ENCODE measurements around the gene EIPR1. TPM values are rescaled to one million over a fixed set of nuclear protein-coding genes. Genes with fewer than 3 reads are reported as not detected.

The EIPR1 gene
- total and polyA plus RNA-seq, 2 of the 4 experiments (the other 2 are of a cell fraction) = 46.5 to 67.4 TPM

- ATAC-seq (ENCODE audit: low read depth) = peak; percentile 21; the same call in 1 of the 2 replicates
- Histone ChIP-seq H2BK120ac (ENCODE audit: low read depth, low read length) (no peak overlapping the region), H4K20me1 (ENCODE audit: insufficient read depth, low read length) (no peaks in the 10 kb centered on the region; the same call in 1 of the 2 replicates), H2AK9ac (replicated peaks; ENCODE audit: low read depth, low read length, poor library complexity) (no peak overlapping the region), H2AK5ac (ENCODE audit: low read depth, low read length) (no peak overlapping the region), H3K27ac (ENCODE audit: insufficient read depth, low read length) (no peak overlapping the region), H3K4me1 (ENCODE audit: control insufficient read depth, insufficient read depth, low read length) (no peaks in the 10 kb centered on the region), H3K79me1 (ENCODE audit: low read depth in 1 of 2, low read length in 2 of 2) (no peaks in the 10 kb centered on the region; a peak in 1 of 4 replicates), H3K9ac (ENCODE audit: low read depth, low read length) (no peak overlapping the region), H4K8ac (ENCODE audit: low read depth in 2 of 2, low read length in 2 of 2) (no peak overlapping the region), H4K91ac (ENCODE audit: insufficient read depth, low read depth, low read length) (no peak overlapping the region), H4K5ac (ENCODE audit: low read depth, low read length) (no peak overlapping the region), H3K9me3 (ENCODE audit: control insufficient read depth, insufficient read depth, low read length) (no peaks in the 10 kb centered on the region), H3K4ac (ENCODE audit: low read depth, low read length) (no peak overlapping the region), H3K14ac (replicated peaks; ENCODE audit: low read depth, low read length) (no peak overlapping the region), H3K36me3 (ENCODE audit: control insufficient read depth, insufficient read depth, low read length) (no peaks in the 10 kb centered on the region; the same call in 1 of the 2 replicates), H3K9me1 (ENCODE audit: insufficient read depth, low read length) (peaks cover 8% of the 10 kb centered on the region), H3K18ac (ENCODE audit: low read depth, low read length) (no peak overlapping the region), H2BK15ac (ENCODE audit: low read depth, low read length) (no peak overlapping the region), H3K56ac (ENCODE audit: extremely low read depth, insufficient read depth, low read length) (no peak overlapping the region), H3K27me3 (ENCODE audit: control insufficient read depth, insufficient read depth, low read length) (no peaks in the 10 kb centered on the region), H3K23ac (ENCODE audit: low read depth, low read length) (no peak overlapping the region), H3K4me3 (ENCODE audit: insufficient read depth, low read depth, low read length) (no peak overlapping the region), H2BK5ac (ENCODE audit: low read depth, low read length, poor library complexity, severe bottlenecking) (no peak overlapping the region), H2BK20ac (ENCODE audit: low read depth, low read length) (no peak overlapping the region), H2AFZ (replicated peaks; ENCODE audit: low read length, poor library complexity) (no peak overlapping the region), H3K4me2 (ENCODE audit: low read depth, low read length) (no peak overlapping the region)
- 100% methylated on average over 1 of the region's 11 CpGs; no CpG with 5 or more reads in 1 of the 2 experiments for WGBS, 2 experiments (ENCODE audit: extremely low coverage in 2 of 2, insufficient read length in 1 of 2)
- BruUV-seq (replicated peaks) = no TSS peak
- ChIA-PET CTCF (no interaction called here), POLR2A (ENCODE audit: unreplicated experiment) (no interaction called here)
- dilution Hi-C loops (cut with HindIII; ENCODE audit: low sequenced_read_pairs, unreplicated experiment) (no loop called here), in situ Hi-C loops (cut with MboI; ENCODE audit: low sequenced_read_pairs) (no loop called here), intact Hi-C loops (cut with micrococcal nuclease) (no loop called here)
- no peak for DNase-seq
- TF ChIP-seq RCOR1 (IDR thresholded peaks at IDR 0.05; ENCODE audit: insufficient replicate concordance, low read length) = no peak
- no peak for TF ChIP-seq SMC3 (IDR thresholded peaks at IDR 0.05; ENCODE audit: low read depth, low read length)
- no peak for TF ChIP-seq BHLHE40 (IDR thresholded peaks at IDR 0.05; ENCODE audit: low read depth, low read length)
- TF ChIP-seq CEBPB (IDR thresholded peaks at IDR 0.05; ENCODE audit: low read depth, low read length) = no peak
- TF ChIP-seq NFE2L2 (IDR thresholded peaks at IDR 0.05; ENCODE audit: low read depth, low read length) = no peak
- no peak for TF ChIP-seq RAD21 (IDR thresholded peaks at IDR 0.05; ENCODE audit: low read length)
- no peak for TF ChIP-seq RFX5 (IDR thresholded peaks at IDR 0.05; ENCODE audit: low read depth, low read length)
- no peak for TF ChIP-seq CTCF (conservative IDR thresholded peaks at IDR 0.05; ENCODE audit: low read depth, low read length)
- TF ChIP-seq MXI1 (IDR thresholded peaks at IDR 0.05; ENCODE audit: borderline replicate concordance, low read depth, low read length) = no peak
- no peak for TF ChIP-seq MAFK (IDR thresholded peaks at IDR 0.05; ENCODE audit: low read depth, low read length)
These were observed 173.4 kb downstream of the EIPR1 start for GRCh38 chr2:3204031-3204821.

Data from IMR-90 (cell line).